ENCODE measurements around the gene GIT2. TPM values are rescaled to one million over a fixed set of nuclear protein-coding genes. Genes with fewer than 3 reads are reported as not detected.

GIT2 gene
- total and polyA plus RNA-seq, 2 donors from 2014 or later: 10.4 to 46.2 TPM

DNA sequence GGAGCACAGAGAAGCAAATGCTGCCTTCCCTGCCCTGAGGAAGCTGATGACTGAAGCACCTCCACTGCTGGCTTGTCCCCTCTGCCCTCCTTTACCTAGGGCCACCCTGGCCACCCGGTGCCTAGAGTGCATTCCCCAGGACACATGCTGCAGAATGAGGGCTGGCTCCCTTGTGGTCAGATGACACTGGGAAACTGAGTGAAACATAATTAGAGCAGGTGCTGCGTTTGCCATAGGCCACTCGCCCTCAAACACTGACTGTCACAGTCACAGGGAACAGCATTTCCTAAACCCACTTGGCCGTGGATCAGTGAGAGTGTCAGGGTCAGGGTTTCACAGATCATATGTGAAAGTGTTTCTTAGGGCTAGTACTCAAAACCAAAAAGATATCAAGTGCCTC is 80.1 kb downstream of the GIT2 start:
- Histone ChIP-seq H3K36me3 (ENCODE audit: control insufficient read depth in 2 of 3, insufficient read depth in 3 of 3, low read length in 3 of 3) (peaks cover 2 to 34% (median 28%) of the 10 kb centered on the region in 3 donors), H3K9ac (ENCODE audit: low read length in 3 of 3) (no peak overlapping the region), H3K27me3 (ENCODE audit: control insufficient read depth, insufficient read depth, low read length) (no peaks in the 10 kb centered on the region), H3K4me3 (ENCODE audit: low read length in 3 of 3) (no peak overlapping the region), H3K27ac (ENCODE audit: low read depth in 2 of 2, low read length in 2 of 2) (no peak overlapping the region), H3K9me3 (ENCODE audit: control insufficient read depth in 2 of 3, insufficient read depth in 1 of 3, low read length in 3 of 3) (no peaks in the 10 kb centered on the region), H3K4me1 (ENCODE audit: control insufficient read depth in 2 of 3, insufficient read depth in 2 of 3, low read depth in 1 of 3, low read length in 3 of 3) (no peaks in the 10 kb centered on the region)
- TF ChIP-seq, protein P1, sequence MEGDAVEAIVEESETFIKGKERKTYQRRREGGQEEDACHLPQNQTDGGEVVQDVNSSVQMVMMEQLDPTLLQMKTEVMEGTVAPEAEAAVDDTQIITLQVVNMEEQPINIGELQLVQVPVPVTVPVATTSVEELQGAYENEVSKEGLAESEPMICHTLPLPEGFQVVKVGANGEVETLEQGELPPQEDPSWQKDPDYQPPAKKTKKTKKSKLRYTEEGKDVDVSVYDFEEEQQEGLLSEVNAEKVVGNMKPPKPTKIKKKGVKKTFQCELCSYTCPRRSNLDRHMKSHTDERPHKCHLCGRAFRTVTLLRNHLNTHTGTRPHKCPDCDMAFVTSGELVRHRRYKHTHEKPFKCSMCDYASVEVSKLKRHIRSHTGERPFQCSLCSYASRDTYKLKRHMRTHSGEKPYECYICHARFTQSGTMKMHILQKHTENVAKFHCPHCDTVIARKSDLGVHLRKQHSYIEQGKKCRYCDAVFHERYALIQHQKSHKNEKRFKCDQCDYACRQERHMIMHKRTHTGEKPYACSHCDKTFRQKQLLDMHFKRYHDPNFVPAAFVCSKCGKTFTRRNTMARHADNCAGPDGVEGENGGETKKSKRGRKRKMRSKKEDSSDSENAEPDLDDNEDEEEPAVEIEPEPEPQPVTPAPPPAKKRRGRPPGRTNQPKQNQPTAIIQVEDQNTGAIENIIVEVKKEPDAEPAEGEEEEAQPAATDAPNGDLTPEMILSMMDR (IDR thresholded peaks at IDR 0.05; ENCODE audit: borderline replicate concordance, extremely low read depth, insufficient read depth): no peak
- DNase-seq: no peak
- FAIRE-seq: no peak
- intact Hi-C loops (cut with DNase I): no loop called here

DNA sequence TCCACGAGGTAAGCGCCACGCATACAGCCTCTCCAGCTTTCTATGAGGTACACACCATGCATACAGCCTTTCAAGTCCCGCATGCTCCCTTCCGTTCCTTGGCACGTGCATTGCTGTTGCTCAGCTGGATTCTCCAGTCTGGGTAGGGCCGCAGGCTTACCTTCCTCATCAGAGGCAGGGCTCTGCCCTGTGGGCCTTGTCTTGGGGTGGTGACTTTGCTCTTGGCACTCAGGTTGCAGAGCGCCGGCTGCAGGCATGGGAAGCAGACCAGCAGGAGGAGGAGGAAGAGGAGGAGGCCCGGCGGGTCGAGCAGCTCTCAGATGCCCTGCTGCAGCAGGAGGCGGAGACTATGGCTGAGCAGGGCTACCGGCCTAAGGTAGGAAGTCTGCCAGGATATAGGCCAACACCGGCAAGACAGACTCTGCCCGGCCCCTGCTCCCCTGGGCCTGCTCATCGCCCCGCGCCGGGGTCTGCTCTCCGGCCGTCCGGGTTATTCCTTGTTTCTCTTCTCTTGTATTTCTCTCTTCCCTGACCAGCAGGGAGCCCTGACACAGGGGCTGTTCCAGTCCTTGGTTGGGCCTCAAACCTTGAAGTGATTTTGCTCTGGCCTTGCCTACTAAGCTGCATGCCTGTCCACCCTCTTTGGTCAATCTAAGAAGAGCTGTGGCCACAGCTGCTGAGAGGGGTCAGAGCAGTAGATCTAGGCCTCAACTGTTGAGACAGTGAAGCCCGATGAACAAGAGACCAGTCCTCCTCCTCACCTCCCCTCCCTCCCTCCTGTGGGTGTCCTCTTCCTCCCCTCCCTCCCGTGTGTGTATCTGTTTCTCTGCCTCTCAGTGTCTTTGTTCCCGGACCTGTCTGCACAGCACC is 80.8 kb downstream of the GIT2 start:
- Histone ChIP-seq H3K9ac (ENCODE audit: low read length in 3 of 3) (no peak overlapping the region), H3K4me1 (ENCODE audit: control insufficient read depth in 2 of 3, insufficient read depth in 2 of 3, low read depth in 1 of 3, low read length in 3 of 3) (no peaks in the 10 kb centered on the region), H3K27me3 (ENCODE audit: control insufficient read depth, insufficient read depth, low read length) (no peaks in the 10 kb centered on the region), H3K27ac (ENCODE audit: low read depth in 2 of 2, low read length in 2 of 2) (no peak overlapping the region), H3K9me3 (ENCODE audit: control insufficient read depth in 2 of 3, insufficient read depth in 1 of 3, low read length in 3 of 3) (no peaks in the 10 kb centered on the region), H3K36me3 (ENCODE audit: control insufficient read depth in 2 of 3, insufficient read depth in 3 of 3, low read length in 3 of 3) (peaks cover 2 to 37% (median 28%) of the 10 kb centered on the region in 3 donors), H3K4me3 (ENCODE audit: low read length in 3 of 3) (no peak overlapping the region)
- TF ChIP-seq, protein P1 (IDR thresholded peaks at IDR 0.05; ENCODE audit: borderline replicate concordance, extremely low read depth, insufficient read depth): no peak
- no peak for DNase-seq
- intact Hi-C loops (cut with DNase I): no loop called here
- FAIRE-seq: no peak

DNA sequence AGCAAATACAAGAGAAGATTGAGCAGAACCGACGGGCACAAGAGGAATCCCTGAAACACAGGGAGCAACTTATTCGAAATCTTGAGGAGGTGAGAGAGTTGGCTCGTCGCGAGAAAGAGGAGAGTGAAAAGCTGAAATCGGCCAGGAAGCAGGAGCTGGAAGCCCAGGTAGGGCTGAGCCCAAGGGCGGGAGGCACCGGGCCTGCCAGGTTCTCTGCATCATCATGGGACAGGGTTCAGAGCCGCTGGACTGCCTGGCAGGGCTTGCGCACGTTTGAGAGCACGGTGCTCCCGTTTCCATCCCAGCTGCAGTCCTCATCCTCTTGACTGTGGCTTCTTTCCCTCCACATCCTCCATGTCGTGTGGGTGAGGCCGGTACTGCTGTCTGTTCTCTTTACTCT is 81.7 kb downstream of the GIT2 start:
- no peak for DNase-seq
- TF ChIP-seq, protein P1 (IDR thresholded peaks at IDR 0.05; ENCODE audit: borderline replicate concordance, extremely low read depth, insufficient read depth): no peak
- no peak overlapping the region for H3K9ac ChIP-seq (ENCODE audit: low read length in 3 of 3)

More for the DNA sequence above, 81.7 kb downstream of the GIT2 start:
- Histone ChIP-seq H3K9me3 (ENCODE audit: control insufficient read depth in 2 of 3, insufficient read depth in 1 of 3, low read length in 3 of 3) (no peaks in the 10 kb centered on the region), H3K27me3 (ENCODE audit: control insufficient read depth, insufficient read depth, low read length) (no peaks in the 10 kb centered on the region), H3K4me1 (ENCODE audit: control insufficient read depth in 2 of 3, insufficient read depth in 2 of 3, low read depth in 1 of 3, low read length in 3 of 3) (no peaks in the 10 kb centered on the region), H3K4me3 (ENCODE audit: low read length in 3 of 3) (no peak overlapping the region), H3K27ac (ENCODE audit: low read depth in 2 of 2, low read length in 2 of 2) (no peak overlapping the region), H3K36me3 (ENCODE audit: control insufficient read depth in 2 of 3, insufficient read depth in 3 of 3, low read length in 3 of 3) (peaks cover 2 to 34% (median 27%) of the 10 kb centered on the region in 3 donors)
- intact Hi-C loops (cut with DNase I): no loop called here
- FAIRE-seq: no peak
